HEK293 (cell line): ENCODE data around the gene EPS8.

Experiments used
- CTCF ChIA-PET: fragments of 350-600 bp; formaldehyde crosslinking; extraction: SDS; loops from one replicate; lab custom pipeline; 2021; ENCODE audit warnings: antibody characterized with exemption; lab: Yijun Ruan, JAX
- POLR2A ChIA-PET: fragments of 300-600 bp; formaldehyde crosslinking; extraction: SDS; loops from one replicate; lab custom pipeline; 2020; ENCODE audit warnings: antibody characterized with exemption, inconsistent platforms; lab: Yijun Ruan, JAX
- H3K27ac ChIP-seq: fragments of 200-500 bp; sonication (Bioruptor generic); 2 replicates; pipeline ENCODE4 v1.5.1; 2014; ENCODE audit warnings: low read depth, low read length, control low read depth, inconsistent platforms; ENCODE audit errors: extremely low read depth
- H3K36me3 ChIP-seq, 2 experiments: fragments of 200-500 bp in 1 of 2; sonication (Bioruptor generic) in 1 of 2; 1 replicate in 1 of 2; 2 replicates in 1 of 2; pipeline ENCODE4 v1.5.1; 2014 to 2017; ENCODE audit warnings: inconsistent platforms in 2 of 2, low read length in 2 of 2; ENCODE audit not compliant: control insufficient read depth in 2 of 2, insufficient read depth in 1 of 2
- H3K4me1 ChIP-seq: fragments of 200-500 bp; sonication (Bioruptor generic); 2 replicates; pipeline ENCODE4 v1.5.1; 2014; ENCODE audit warnings: mild to moderate bottlenecking, low read length, inconsistent platforms; ENCODE audit not compliant: control insufficient read depth, insufficient read depth
- H3K4me3 ChIP-seq: 2 replicates; pipeline ENCODE4 v1.5.1; 2011; ENCODE audit warnings: low read depth, mild to moderate bottlenecking, control low read depth, low read length, moderate library complexity
- H3K9me3 ChIP-seq: fragments of 200-500 bp; sonication (Bioruptor generic); 2 replicates; pipeline ENCODE4 v1.5.1; 2014; ENCODE audit warnings: low read depth, low read length, inconsistent platforms; ENCODE audit not compliant: control insufficient read depth, insufficient read depth
- ELK4 ChIP-seq: IDR thresholded peaks from 2 replicates; pipeline ENCODE4 v1.6.1; 2011; ENCODE audit warnings: mild to moderate bottlenecking, low read depth, low read length, borderline replicate concordance
- HOXA7 ChIP-seq: sonication (generic); formaldehyde crosslinking; IDR thresholded peaks from 2 replicates; pipeline ENCODE4 v1.8.1; 2022; ENCODE audit warnings: missing genetic modification reagents, borderline replicate concordance
- HOXC10 ChIP-seq: sonication (generic); formaldehyde crosslinking; IDR thresholded peaks from 2 replicates; pipeline ENCODE4 v1.8.1; 2023; ENCODE audit warnings: mild to moderate bottlenecking, missing genetic modification reagents
- SP3 ChIP-seq: fragments of 450-650 bp; formaldehyde crosslinking; IDR thresholded peaks from 2 replicates; pipeline ENCODE4 v1.5.1; 2016; ENCODE audit warnings: missing biosample characterization, missing genetic modification characterization
- TCF7L2 ChIP-seq: IDR thresholded peaks from 2 replicates; pipeline ENCODE4 v1.6.1; 2011; ENCODE audit warnings: low read depth, mild to moderate bottlenecking, inconsistent platforms, low read length, moderate library complexity, borderline replicate concordance
- ZBTB48 ChIP-seq: fragments of 450-650 bp; formaldehyde crosslinking; IDR thresholded peaks from 2 replicates; pipeline ENCODE4 v1.5.1; 2016; ENCODE audit warnings: missing biosample characterization, missing genetic modification characterization
- ZNF112 ChIP-seq: fragments of 450-650 bp; formaldehyde crosslinking; IDR thresholded peaks from 2 replicates; pipeline ENCODE4 v1.5.0; 2017; ENCODE audit warnings: missing biosample characterization, missing genetic modification characterization
- ZNF132 ChIP-seq: fragments of 450-650 bp; formaldehyde crosslinking; IDR thresholded peaks from 2 replicates; pipeline ENCODE4 v1.5.1; 2017; ENCODE audit warnings: missing biosample characterization, missing genetic modification characterization, borderline replicate concordance
- ZNF292 ChIP-seq: fragments of 450-650 bp; formaldehyde crosslinking; IDR thresholded peaks from 2 replicates; pipeline ENCODE4 v1.5.1; 2016; ENCODE audit warnings: low read depth, missing biosample characterization, missing genetic modification characterization, borderline replicate concordance
- ZNF596 ChIP-seq: fragments of 450-650 bp; IDR thresholded peaks from 2 replicates; pipeline ENCODE4 v1.5.0; 2018; ENCODE audit warnings: missing biosample characterization, mild to moderate bottlenecking, missing genetic modification characterization, moderate library complexity
- ZNF621 ChIP-seq: fragments of 450-650 bp; formaldehyde crosslinking; IDR thresholded peaks from 2 replicates; pipeline ENCODE4 v1.5.1; 2017; ENCODE audit warnings: missing biosample characterization, missing genetic modification characterization
- ZNF677 ChIP-seq: fragments of 450-650 bp; IDR thresholded peaks from 2 replicates; pipeline ENCODE4 v1.5.0; 2018; ENCODE audit warnings: missing biosample characterization, mild to moderate bottlenecking, missing genetic modification characterization, moderate library complexity
- ZNF776 ChIP-seq: fragments of 450-650 bp; formaldehyde crosslinking; IDR thresholded peaks from 2 replicates; pipeline ENCODE4 v1.5.0; 2017; ENCODE audit warnings: missing biosample characterization, missing genetic modification characterization, borderline replicate concordance
- ZNF843 ChIP-seq: fragments of 450-650 bp; formaldehyde crosslinking; IDR thresholded peaks from 2 replicates; pipeline ENCODE4 v1.5.1; 2016; ENCODE audit warnings: missing biosample characterization, missing genetic modification characterization
- ZSCAN4 ChIP-seq: fragments of 450-650 bp; formaldehyde crosslinking; IDR thresholded peaks from 2 replicates; pipeline ENCODE4 v1.5.1; 2017; ENCODE audit warnings: missing biosample characterization, missing genetic modification characterization
- TF ChIP-seq, protein P1 (sequence below): fragments of 450-650 bp; formaldehyde crosslinking; IDR thresholded peaks from 2 replicates; pipeline ENCODE4 v1.5.1; 2016; ENCODE audit warnings: missing biosample characterization, missing genetic modification characterization
- TF ChIP-seq, protein P2 (sequence below): fragments of 450-650 bp; formaldehyde crosslinking; optimal IDR thresholded peaks from 2 replicates; pipeline ENCODE3; 2016; ENCODE audit warnings: missing biosample characterization, mild to moderate bottlenecking, missing genetic modification characterization
- TF ChIP-seq, protein P3 (sequence below): fragments of 450-650 bp; formaldehyde crosslinking; IDR thresholded peaks from 2 replicates; pipeline ENCODE4 v1.5.1; 2016; ENCODE audit warnings: missing biosample characterization, missing genetic modification characterization
- TF ChIP-seq, protein P4 (sequence below): fragments of 450-650 bp; formaldehyde crosslinking; IDR thresholded peaks from 2 replicates; pipeline ENCODE4 v1.5.1; 2016; ENCODE audit warnings: missing biosample characterization, missing genetic modification characterization
- TF ChIP-seq, protein P5 (sequence below): fragments of 450-650 bp; formaldehyde crosslinking; IDR thresholded peaks from 2 replicates; pipeline ENCODE4 v1.5.1; 2017; ENCODE audit warnings: missing biosample characterization, missing genetic modification characterization

The EPS8 gene

GRCh38 chr12:15796493-15797141, 7.4 kb upstream of the EPS8 start:
- POLR2A ChIA-PET = interaction anchor here (1.0 kb wide), 1 partner anchor 7 kb away, joined by 4 read pairs; the partner anchor contains the start of gene EPS8
- CTCF ChIA-PET = interaction anchor here (0.7 to 0.8 kb wide), 2 partner anchors 13 to 212 kb away, joined by 3 to 4 read pairs; no protein-coding TSS in a partner anchor
- H3K27ac ChIP-seq = no peak overlapping the region

GRCh38 chr12:15794836-15795235, 5.6 kb upstream of the EPS8 start:
- POLR2A ChIA-PET = no interaction called here
- H3K4me3 ChIP-seq = no peak overlapping the region
- no peak overlapping the region for H3K27ac ChIP-seq
- no peaks in the 10 kb centered on the region for H3K36me3 ChIP-seq
- H3K4me1 ChIP-seq = no peaks in the 10 kb centered on the region
- CTCF ChIA-PET = interaction anchor here (0.5 to 1.1 kb wide), 4 partner anchors 24 to 191 kb away, joined by 3 to 5 read pairs (median 3); no protein-coding TSS in a partner anchor
- no peaks in the 10 kb centered on the region for H3K9me3 ChIP-seq
- TF ChIP-seq ELK4 = no peak
- TF ChIP-seq, protein P1, sequence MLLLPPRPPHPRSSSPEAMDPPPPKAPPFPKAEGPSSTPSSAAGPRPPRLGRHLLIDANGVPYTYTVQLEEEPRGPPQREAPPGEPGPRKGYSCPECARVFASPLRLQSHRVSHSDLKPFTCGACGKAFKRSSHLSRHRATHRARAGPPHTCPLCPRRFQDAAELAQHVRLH (tag by site-specific recombination) = no peak
- TF ChIP-seq, protein P2, sequence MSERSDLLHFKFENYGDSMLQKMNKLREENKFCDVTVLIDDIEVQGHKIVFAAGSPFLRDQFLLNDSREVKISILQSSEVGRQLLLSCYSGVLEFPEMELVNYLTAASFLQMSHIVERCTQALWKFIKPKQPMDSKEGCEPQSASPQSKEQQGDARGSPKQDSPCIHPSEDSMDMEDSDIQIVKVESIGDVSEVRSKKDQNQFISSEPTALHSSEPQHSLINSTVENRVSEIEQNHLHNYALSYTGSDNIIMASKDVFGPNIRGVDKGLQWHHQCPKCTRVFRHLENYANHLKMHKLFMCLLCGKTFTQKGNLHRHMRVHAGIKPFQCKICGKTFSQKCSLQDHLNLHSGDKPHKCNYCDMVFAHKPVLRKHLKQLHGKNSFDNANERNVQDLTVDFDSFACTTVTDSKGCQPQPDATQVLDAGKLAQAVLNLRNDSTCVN (tag by site-specific recombination) = no peak
- TF ChIP-seq, protein P3, sequence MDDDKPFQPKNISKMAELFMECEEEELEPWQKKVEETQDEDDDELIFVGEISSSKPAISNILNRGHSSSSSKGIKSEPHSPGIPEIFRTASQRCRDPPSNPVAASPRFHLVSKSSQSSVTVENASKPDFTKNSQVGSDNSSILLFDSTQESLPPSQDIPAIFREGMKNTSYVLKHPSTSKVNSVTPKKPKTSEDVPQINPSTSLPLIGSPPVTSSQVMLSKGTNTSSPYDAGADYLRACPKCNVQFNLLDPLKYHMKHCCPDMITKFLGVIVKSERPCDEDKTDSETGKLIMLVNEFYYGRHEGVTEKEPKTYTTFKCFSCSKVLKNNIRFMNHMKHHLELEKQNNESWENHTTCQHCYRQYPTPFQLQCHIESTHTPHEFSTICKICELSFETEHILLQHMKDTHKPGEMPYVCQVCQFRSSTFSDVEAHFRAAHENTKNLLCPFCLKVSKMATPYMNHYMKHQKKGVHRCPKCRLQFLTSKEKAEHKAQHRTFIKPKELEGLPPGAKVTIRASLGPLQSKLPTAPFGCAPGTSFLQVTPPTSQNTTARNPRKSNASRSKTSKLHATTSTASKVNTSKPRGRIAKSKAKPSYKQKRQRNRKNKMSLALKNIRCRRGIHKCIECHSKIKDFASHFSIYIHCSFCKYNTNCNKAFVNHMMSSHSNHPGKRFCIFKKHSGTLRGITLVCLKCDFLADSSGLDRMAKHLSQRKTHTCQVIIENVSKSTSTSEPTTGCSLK = no peak
- TF ChIP-seq ZNF112 (tag by site-specific recombination) = no peak
- TF ChIP-seq ZNF776 (tag by site-specific recombination) = no peak

More at GRCh38 chr12:15796493-15797141, 7.4 kb upstream of the EPS8 start:
- no peak overlapping the region for H3K4me3 ChIP-seq
- H3K36me3 ChIP-seq = no peaks in the 10 kb centered on the region
- TF ChIP-seq ZSCAN4 (tag by site-specific recombination) = no peak
- no peak for TF ChIP-seq ZNF132 (tag by site-specific recombination)
- no peak for TF ChIP-seq HOXC10 (CRISPR knock-in tag)
- TF ChIP-seq, all 188 proteins: peak for 0
- H3K9me3 ChIP-seq = no peaks in the 10 kb centered on the region
- H3K4me1 ChIP-seq = no peaks in the 10 kb centered on the region

DNA sequence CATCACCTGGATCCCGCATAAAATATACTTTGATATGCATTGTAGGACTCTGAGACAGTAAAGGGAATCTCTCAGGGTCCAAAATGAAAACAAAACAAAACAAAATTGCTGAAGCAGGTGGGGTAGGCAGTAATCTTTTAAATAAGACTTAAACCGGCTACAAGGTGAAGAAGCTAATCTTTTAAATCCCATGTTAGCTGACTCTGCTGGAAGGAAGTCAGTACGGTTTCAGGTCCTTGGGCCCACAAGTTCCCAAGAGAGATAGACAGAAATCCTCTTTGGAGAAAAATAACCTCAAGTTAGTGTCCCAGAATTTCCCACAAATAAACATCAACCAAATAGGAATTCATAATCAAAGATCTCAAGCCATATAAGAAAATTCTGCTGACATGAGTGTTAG, 5.0 kb upstream of the EPS8 start:
- ChIA-PET POLR2A (no interaction called here), CTCF (interaction anchor here (0.9 to 1.1 kb wide), 2 partner anchors 23 to 105 kb away, joined by 3 to 5 read pairs; no protein-coding TSS in a partner anchor)
- Histone ChIP-seq H3K4me3 (no peak overlapping the region), H3K9me3 (no peaks in the 10 kb centered on the region), H3K4me1 (no peaks in the 10 kb centered on the region), H3K27ac (no peak overlapping the region), H3K36me3 (no peaks in the 10 kb centered on the region)
- TF ChIP-seq ZNF596 (tag by site-specific recombination) = no peak
- TF ChIP-seq ZNF621 (tag by site-specific recombination) = no peak
- TF ChIP-seq ZNF843 (tag by site-specific recombination) = no peak
- TF ChIP-seq ZNF677 = no peak
- TF ChIP-seq SP3 (tag by site-specific recombination) = no peak
- TF ChIP-seq, protein P4, sequence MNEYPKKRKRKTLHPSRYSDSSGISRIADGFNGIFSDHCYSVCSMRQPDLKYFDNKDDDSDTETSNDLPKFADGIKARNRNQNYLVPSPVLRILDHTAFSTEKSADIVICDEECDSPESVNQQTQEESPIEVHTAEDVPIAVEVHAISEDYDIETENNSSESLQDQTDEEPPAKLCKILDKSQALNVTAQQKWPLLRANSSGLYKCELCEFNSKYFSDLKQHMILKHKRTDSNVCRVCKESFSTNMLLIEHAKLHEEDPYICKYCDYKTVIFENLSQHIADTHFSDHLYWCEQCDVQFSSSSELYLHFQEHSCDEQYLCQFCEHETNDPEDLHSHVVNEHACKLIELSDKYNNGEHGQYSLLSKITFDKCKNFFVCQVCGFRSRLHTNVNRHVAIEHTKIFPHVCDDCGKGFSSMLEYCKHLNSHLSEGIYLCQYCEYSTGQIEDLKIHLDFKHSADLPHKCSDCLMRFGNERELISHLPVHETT (tag by site-specific recombination) = no peak
- no peak for TF ChIP-seq ZNF292 (tag by site-specific recombination)
- no peak for TF ChIP-seq TCF7L2
- TF ChIP-seq ZBTB48 (tag by site-specific recombination) = no peak
- no peak for TF ChIP-seq HOXA7 (CRISPR knock-in tag)
- TF ChIP-seq ZNF776 (tag by site-specific recombination) = no peak
- TF ChIP-seq, protein P5, sequence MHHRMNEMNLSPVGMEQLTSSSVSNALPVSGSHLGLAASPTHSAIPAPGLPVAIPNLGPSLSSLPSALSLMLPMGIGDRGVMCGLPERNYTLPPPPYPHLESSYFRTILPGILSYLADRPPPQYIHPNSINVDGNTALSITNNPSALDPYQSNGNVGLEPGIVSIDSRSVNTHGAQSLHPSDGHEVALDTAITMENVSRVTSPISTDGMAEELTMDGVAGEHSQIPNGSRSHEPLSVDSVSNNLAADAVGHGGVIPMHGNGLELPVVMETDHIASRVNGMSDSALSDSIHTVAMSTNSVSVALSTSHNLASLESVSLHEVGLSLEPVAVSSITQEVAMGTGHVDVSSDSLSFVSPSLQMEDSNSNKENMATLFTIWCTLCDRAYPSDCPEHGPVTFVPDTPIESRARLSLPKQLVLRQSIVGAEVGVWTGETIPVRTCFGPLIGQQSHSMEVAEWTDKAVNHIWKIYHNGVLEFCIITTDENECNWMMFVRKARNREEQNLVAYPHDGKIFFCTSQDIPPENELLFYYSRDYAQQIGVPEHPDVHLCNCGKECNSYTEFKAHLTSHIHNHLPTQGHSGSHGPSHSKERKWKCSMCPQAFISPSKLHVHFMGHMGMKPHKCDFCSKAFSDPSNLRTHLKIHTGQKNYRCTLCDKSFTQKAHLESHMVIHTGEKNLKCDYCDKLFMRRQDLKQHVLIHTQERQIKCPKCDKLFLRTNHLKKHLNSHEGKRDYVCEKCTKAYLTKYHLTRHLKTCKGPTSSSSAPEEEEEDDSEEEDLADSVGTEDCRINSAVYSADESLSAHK = no peak
